ENCODE data around the gene CREB5. TPM values are rescaled to one million over a fixed set of nuclear protein-coding genes. Genes with fewer than 3 reads are reported as not detected.
"Not testable (repeated sequence)": the region's sequence is repeated elsewhere in the genome, so short reads cannot be mapped to it uniquely, and the experiment has no call there.

The CREB5 gene
- total and polyA plus RNA-seq, 7 donors: 0.80 to 42.1 (median 4.6) TPM

DNA sequence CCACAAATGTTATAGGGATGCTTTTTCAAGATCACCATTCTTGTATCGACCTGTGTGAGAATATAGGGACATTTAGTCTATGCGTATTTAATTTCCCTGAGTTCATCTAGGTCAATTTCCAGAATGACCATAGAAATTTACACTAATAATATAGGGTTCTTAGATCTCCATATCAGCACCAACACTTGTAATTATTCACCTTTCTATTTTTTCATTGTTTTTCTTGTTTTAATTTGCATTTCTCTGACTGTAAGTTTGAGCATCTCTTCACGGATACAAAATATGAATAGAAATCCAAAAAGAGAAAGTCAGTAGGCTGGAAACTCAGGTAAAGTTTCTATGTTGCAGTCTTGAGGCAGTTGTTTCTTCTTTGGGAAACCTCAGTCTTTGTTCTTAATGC is 134.8 kb downstream of the CREB5 start:
- WGBS, 2 donors: 93 to 97% methylated on average over 3 of the region's 3 CpGs
- TF ChIP-seq, protein P1, sequence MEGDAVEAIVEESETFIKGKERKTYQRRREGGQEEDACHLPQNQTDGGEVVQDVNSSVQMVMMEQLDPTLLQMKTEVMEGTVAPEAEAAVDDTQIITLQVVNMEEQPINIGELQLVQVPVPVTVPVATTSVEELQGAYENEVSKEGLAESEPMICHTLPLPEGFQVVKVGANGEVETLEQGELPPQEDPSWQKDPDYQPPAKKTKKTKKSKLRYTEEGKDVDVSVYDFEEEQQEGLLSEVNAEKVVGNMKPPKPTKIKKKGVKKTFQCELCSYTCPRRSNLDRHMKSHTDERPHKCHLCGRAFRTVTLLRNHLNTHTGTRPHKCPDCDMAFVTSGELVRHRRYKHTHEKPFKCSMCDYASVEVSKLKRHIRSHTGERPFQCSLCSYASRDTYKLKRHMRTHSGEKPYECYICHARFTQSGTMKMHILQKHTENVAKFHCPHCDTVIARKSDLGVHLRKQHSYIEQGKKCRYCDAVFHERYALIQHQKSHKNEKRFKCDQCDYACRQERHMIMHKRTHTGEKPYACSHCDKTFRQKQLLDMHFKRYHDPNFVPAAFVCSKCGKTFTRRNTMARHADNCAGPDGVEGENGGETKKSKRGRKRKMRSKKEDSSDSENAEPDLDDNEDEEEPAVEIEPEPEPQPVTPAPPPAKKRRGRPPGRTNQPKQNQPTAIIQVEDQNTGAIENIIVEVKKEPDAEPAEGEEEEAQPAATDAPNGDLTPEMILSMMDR (IDR thresholded peaks at IDR 0.05): no peak
- TF ChIP-seq POLR2A (IDR thresholded peaks at IDR 0.05): no peak
- TF ChIP-seq EP300 (IDR thresholded peaks at IDR 0.05): no peak
- no peak for TF ChIP-seq POLR2AphosphoS5 (IDR thresholded peaks at IDR 0.05)
- H3K27me3 ChIP-seq: no peaks in the 10 kb centered on the region
- no peak overlapping the region for H3K27ac ChIP-seq
- intact Hi-C loops (cut with DNase I): no loop called here
- H3K36me3 ChIP-seq: no peaks in the 10 kb centered on the region
- no peak for DNase-seq
- H3K9me3 ChIP-seq: no peaks in the 10 kb centered on the region
- peaks cover 0 to 21% (median 13%) of the 10 kb centered on the region in 4 donors for H3K4me1 ChIP-seq
- H3K4me3 ChIP-seq: no peak overlapping the region

- no peaks in the 10 kb centered on the region for H3K36me3 ChIP-seq
- WGBS, 2 donors: 78 to 87% methylated on average over 5 of the region's 5 CpGs
Measured at GRCh38 chr7:28548416-28548815, 136.1 kb downstream of the CREB5 start.

DNA sequence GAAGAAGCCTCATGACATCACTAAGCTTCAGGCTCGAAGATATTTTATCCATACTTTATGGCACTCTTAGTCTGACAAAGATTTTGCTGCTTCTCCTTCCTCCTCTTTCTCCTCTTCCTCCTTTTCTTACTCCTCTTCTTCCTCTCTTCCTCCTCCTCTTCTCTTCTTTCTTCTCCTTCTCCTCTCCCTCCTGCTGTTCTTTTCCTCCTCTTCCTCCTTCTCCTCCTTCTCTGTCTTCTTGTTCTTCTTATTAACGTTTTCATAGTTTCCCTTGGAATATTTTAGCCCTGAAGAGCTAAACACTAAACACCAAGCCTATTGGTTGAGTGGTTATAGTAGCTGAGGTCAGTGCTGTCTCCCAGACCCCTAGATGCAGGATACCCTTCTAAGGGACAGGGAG is 137.7 kb downstream of the CREB5 start:
- Histone ChIP-seq H3K4me1 (peaks cover 0 to 19% (median 9%) of the 10 kb centered on the region in 4 donors), H3K27ac (no peak overlapping the region), H3K9me3 (no peaks in the 10 kb centered on the region), H3K4me3 (no peak overlapping the region), H3K36me3 (no peaks in the 10 kb centered on the region), H3K27me3 (no peaks in the 10 kb centered on the region)
- intact Hi-C loops (cut with DNase I): no loop called here
- no peak for DNase-seq
- TF ChIP-seq POLR2A (IDR thresholded peaks at IDR 0.05) (no peak), POLR2AphosphoS5 (IDR thresholded peaks at IDR 0.05) (no peak), EP300 (IDR thresholded peaks at IDR 0.05) (no peak)
- TF ChIP-seq, protein P1 (IDR thresholded peaks at IDR 0.05): no peak
- 58 to 74% methylated on average over 2 of the region's 2 CpGs for WGBS, 2 donors

More at GRCh38 chr7:28548416-28548815, 136.1 kb downstream of the CREB5 start:
- no peak for DNase-seq
- no peak overlapping the region for H3K4me3 ChIP-seq
- H3K9me3 ChIP-seq: no peaks in the 10 kb centered on the region
- intact Hi-C loops (cut with DNase I): no loop called here
- no peaks in the 10 kb centered on the region for H3K27me3 ChIP-seq
- H3K27ac ChIP-seq: no peak overlapping the region
- TF ChIP-seq, protein P1 (IDR thresholded peaks at IDR 0.05): no peak
- TF ChIP-seq EP300 (IDR thresholded peaks at IDR 0.05) (no peak), POLR2A (IDR thresholded peaks at IDR 0.05) (no peak), POLR2AphosphoS5 (IDR thresholded peaks at IDR 0.05) (no peak)
- H3K4me1 ChIP-seq: peaks cover 0 to 19% (median 9%) of the 10 kb centered on the region in 4 donors

DNA sequence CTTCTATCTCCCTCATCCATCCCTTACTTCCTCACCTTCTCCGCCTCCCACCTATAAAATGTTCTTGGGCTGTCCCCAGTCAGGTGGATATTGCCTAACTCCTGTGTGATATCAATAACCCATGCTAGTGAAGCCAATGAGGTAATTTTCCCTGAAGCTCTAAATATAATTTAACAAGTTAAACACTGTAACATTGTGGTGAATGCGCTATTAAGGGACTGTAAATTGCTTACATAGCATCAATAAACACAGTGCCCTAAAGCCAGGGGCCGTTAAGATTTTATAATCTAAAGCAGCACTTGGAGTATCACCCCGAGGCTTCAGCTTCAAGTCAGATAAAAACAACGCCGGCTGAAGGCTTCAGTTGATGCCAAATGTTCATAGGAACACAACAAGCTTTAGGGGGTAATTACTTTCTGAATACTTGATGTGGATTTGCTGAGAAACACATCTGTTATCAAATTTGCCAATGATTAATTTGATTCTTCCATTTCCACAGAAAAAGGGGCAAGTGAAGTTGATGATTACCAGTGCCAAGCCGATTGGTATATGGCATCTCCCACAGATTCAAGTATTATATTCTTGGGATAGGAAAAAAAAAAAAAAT is 138.4 kb downstream of the CREB5 start:
- Histone ChIP-seq H3K4me3 (no peak overlapping the region), H3K27me3 (no peaks in the 10 kb centered on the region), H3K4me1 (peaks cover 0 to 19% (median 9%) of the 10 kb centered on the region in 4 donors), H3K27ac (no peak overlapping the region), H3K36me3 (no peaks in the 10 kb centered on the region), H3K9me3 (no peaks in the 10 kb centered on the region)
- TF ChIP-seq, protein P1 (IDR thresholded peaks at IDR 0.05): no peak
- TF ChIP-seq POLR2A (IDR thresholded peaks at IDR 0.05) (no peak), EP300 (IDR thresholded peaks at IDR 0.05) (no peak), POLR2AphosphoS5 (IDR thresholded peaks at IDR 0.05) (no peak)
- 19 to 55% methylated on average over 7 of the region's 7 CpGs for WGBS, 2 donors
- DNase-seq: no peak
- intact Hi-C loops (cut with DNase I): no loop called here

DNA sequence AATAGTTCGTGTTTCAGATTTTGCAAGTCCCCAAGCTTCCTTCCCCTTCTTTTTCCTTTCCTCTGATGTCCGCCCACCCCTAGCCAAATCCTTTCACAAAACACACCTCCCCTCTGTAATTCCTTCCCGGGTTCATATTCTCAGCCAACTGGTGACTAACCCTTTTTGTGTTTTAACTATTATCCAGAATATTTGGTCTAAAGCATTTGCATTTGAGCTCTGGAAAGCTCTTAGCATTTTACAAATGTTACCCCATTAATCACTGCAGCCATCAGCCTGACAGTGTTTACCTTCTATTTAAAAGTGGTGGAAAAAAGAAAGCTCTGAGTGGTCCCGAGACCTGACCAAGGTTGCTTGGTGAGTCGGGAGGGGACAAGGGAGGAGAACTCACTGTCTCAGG is 139.0 kb downstream of the CREB5 start:
- no peak overlapping the region for H3K4me3 ChIP-seq

DNA sequence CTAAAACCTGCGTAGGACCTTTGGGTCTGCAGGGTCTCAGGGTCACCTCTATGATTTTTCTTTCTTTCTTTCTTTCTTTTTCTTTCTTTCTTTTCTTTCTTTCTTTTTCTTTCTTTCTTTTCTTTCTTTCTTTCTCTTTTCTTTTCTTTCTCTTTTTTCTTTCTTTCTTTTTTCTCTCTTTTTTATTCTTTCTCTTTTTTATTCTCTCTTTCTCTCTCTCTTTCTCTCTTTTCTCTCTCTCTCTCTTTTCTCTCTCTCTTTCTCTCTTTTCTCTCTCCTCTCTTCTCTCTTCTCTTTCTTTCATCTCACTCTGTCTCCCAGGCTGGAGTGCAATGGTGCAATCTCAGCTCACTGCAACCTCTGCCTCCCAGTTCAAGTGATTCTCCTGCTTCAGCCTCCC is 139.4 kb downstream of the CREB5 start:
- DNase-seq; H3K36me3 ChIP-seq; H3K27me3 ChIP-seq; H3K9me3 ChIP-seq; intact Hi-C loops (cut with DNase I); H3K4me3 ChIP-seq: not testable (repeated sequence)
- H3K4me1 ChIP-seq: peaks cover 0 to 19% (median 9%) of the 10 kb centered on the region in 4 donors
- peak overlapping the region in 1 of 4 donors; percentile 11 for H3K27ac ChIP-seq
- WGBS, 2 donors: 26 to 55% methylated on average over 1 of the region's 1 CpG

More for the DNA sequence above, 139.0 kb downstream of the CREB5 start:
- H3K27ac ChIP-seq: peak overlapping the region in 1 of 4 donors; percentile 11
- no peaks in the 10 kb centered on the region for H3K27me3 ChIP-seq
- no peaks in the 10 kb centered on the region for H3K9me3 ChIP-seq
- DNase-seq: no peak
- H3K4me1 ChIP-seq: peaks cover 0 to 19% (median 9%) of the 10 kb centered on the region in 4 donors
- TF ChIP-seq POLR2AphosphoS5 (IDR thresholded peaks at IDR 0.05) (no peak), EP300 (IDR thresholded peaks at IDR 0.05) (no peak)
- TF ChIP-seq, protein P1 (IDR thresholded peaks at IDR 0.05): no peak
- H3K36me3 ChIP-seq: no peaks in the 10 kb centered on the region
- 30 to 35% methylated on average over 5 of the region's 5 CpGs for WGBS, 2 donors
- intact Hi-C loops (cut with DNase I): no loop called here
